HL-60 (cell line): ENCODE measurements around the gene YIF1A.

Experiments
- DNase-seq, 2 experiments: peaks; one replicate each; pipeline ENCODE4 v3.0.0-alpha.2; 2010 to 2020; ENCODE audit warnings: low read depth in 1 of 2, low spot score in 1 of 2
- H3K27ac ChIP-seq: fragments of 250-450 bp; sonication (Bioruptor Pico); replicated peaks from 2 replicates; pipeline ENCODE4 v1.5.1; 2020; ENCODE audit warnings: mild to moderate bottlenecking, moderate library complexity
- H3K27me3 ChIP-seq: fragments of 250-450 bp; sonication (Bioruptor Pico); 2 replicates; pipeline ENCODE4 v1.5.1; 2021; ENCODE audit warnings: mild to moderate bottlenecking, moderate library complexity; ENCODE audit not compliant: insufficient read depth, poor library complexity, severe bottlenecking
- H3K4me3 ChIP-seq: replicated peaks from 2 replicates; pipeline ENCODE4 v1.5.1; 2011; ENCODE audit warnings: mild to moderate bottlenecking, control low read depth, low read length; ENCODE audit not compliant: insufficient read depth
- GABPA ChIP-seq: IDR thresholded peaks from 2 replicates; pipeline ENCODE4 v1.6.1; 2012; ENCODE audit warnings: low read depth
- POLR2AphosphoS5 ChIP-seq: IDR thresholded peaks from 2 replicates; pipeline ENCODE4 v1.6.1; 2012; ENCODE audit warnings: low read depth
- SPI1 ChIP-seq: IDR thresholded peaks from 2 replicates; pipeline ENCODE4 v1.6.1; 2012; ENCODE audit warnings: low read depth, mild to moderate bottlenecking, borderline replicate concordance
- TF ChIP-seq, protein P1 (sequence below): IDR thresholded peaks from 2 replicates; pipeline ENCODE4 v1.6.1; 2012; ENCODE audit warnings: low read depth; ENCODE audit not compliant: insufficient replicate concordance
- TF ChIP-seq, protein P2 (sequence below): IDR thresholded peaks from one replicate; pipeline ENCODE4 v1.5.1; 2011; ENCODE audit warnings: low read length, control low read depth, inconsistent platforms; ENCODE audit not compliant: insufficient read depth

YIF1A gene

DNA sequence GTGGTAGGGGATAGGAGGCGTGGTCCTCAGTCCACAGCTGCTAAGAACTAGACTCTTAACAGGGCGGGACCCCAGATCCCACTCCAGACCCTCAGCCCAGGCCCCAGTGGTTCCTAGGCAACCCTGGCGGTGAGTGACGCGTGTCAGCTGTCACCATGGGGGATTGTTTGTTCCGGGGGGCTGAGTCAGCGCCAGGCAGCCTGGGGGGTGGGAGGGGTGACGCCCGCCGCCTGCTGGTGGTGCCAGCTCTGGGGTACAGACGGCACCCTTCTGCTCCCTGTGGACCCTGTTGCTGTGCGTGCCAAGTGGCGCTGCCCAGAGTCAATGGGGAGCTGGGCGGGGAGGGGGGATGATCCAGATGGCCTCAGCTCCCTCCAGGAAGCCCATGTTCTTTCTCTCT, 8.5 kb downstream of the YIF1A start:
- DNase-seq = no peak
- TF ChIP-seq, protein P1, sequence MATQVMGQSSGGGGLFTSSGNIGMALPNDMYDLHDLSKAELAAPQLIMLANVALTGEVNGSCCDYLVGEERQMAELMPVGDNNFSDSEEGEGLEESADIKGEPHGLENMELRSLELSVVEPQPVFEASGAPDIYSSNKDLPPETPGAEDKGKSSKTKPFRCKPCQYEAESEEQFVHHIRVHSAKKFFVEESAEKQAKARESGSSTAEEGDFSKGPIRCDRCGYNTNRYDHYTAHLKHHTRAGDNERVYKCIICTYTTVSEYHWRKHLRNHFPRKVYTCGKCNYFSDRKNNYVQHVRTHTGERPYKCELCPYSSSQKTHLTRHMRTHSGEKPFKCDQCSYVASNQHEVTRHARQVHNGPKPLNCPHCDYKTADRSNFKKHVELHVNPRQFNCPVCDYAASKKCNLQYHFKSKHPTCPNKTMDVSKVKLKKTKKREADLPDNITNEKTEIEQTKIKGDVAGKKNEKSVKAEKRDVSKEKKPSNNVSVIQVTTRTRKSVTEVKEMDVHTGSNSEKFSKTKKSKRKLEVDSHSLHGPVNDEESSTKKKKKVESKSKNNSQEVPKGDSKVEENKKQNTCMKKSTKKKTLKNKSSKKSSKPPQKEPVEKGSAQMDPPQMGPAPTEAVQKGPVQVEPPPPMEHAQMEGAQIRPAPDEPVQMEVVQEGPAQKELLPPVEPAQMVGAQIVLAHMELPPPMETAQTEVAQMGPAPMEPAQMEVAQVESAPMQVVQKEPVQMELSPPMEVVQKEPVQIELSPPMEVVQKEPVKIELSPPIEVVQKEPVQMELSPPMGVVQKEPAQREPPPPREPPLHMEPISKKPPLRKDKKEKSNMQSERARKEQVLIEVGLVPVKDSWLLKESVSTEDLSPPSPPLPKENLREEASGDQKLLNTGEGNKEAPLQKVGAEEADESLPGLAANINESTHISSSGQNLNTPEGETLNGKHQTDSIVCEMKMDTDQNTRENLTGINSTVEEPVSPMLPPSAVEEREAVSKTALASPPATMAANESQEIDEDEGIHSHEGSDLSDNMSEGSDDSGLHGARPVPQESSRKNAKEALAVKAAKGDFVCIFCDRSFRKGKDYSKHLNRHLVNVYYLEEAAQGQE = no peak
- TF ChIP-seq GABPA (no peak), SPI1 (no peak), POLR2AphosphoS5 (no peak)
- TF ChIP-seq, protein P2, sequence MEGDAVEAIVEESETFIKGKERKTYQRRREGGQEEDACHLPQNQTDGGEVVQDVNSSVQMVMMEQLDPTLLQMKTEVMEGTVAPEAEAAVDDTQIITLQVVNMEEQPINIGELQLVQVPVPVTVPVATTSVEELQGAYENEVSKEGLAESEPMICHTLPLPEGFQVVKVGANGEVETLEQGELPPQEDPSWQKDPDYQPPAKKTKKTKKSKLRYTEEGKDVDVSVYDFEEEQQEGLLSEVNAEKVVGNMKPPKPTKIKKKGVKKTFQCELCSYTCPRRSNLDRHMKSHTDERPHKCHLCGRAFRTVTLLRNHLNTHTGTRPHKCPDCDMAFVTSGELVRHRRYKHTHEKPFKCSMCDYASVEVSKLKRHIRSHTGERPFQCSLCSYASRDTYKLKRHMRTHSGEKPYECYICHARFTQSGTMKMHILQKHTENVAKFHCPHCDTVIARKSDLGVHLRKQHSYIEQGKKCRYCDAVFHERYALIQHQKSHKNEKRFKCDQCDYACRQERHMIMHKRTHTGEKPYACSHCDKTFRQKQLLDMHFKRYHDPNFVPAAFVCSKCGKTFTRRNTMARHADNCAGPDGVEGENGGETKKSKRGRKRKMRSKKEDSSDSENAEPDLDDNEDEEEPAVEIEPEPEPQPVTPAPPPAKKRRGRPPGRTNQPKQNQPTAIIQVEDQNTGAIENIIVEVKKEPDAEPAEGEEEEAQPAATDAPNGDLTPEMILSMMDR = no peak

DNA sequence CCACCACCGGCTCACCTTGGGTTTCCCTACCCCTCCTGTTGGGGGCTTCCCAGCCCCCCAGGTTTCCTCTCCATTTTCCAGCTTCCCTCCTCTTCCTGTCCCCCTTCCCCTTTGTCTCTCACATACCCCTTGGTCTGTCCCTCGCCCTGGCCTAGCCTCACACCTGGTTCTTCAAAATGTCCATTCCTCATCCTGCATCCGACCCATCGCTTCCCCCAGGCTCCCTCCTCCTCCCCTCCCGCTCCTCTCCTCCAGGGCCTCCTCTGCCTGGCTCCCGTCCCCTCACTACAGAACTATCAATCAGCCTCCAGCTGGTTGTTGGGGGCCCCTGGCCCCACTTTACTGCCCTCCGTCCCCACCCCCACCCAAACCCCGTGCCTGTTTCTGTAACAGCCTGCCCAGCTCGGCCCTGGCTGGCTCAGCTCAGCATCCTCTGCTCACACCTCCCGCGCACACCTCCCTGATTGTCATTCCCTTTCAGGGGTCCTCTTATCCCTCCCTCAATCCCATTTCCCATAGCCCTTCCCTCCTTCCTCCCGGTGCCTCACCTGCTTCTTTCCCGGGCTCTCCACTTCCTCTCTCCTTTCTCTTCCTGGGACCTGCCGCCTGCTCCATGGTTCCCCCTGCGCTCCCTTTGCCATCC, 9.7 kb downstream of the YIF1A start:
- Histone ChIP-seq H3K4me3 (no peak overlapping the region), H3K27ac (no peak overlapping the region), H3K27me3 (no peaks in the 10 kb centered on the region)
- TF ChIP-seq SPI1 (no peak), GABPA (no peak), POLR2AphosphoS5 (no peak)
- TF ChIP-seq, protein P1 = no peak
- TF ChIP-seq, protein P2 = no peak
- DNase-seq = no peak

More for the DNA sequence above, 8.5 kb downstream of the YIF1A start:
- H3K4me3 ChIP-seq = no peak overlapping the region
- no peaks in the 10 kb centered on the region for H3K27me3 ChIP-seq
- no peak overlapping the region for H3K27ac ChIP-seq

DNA sequence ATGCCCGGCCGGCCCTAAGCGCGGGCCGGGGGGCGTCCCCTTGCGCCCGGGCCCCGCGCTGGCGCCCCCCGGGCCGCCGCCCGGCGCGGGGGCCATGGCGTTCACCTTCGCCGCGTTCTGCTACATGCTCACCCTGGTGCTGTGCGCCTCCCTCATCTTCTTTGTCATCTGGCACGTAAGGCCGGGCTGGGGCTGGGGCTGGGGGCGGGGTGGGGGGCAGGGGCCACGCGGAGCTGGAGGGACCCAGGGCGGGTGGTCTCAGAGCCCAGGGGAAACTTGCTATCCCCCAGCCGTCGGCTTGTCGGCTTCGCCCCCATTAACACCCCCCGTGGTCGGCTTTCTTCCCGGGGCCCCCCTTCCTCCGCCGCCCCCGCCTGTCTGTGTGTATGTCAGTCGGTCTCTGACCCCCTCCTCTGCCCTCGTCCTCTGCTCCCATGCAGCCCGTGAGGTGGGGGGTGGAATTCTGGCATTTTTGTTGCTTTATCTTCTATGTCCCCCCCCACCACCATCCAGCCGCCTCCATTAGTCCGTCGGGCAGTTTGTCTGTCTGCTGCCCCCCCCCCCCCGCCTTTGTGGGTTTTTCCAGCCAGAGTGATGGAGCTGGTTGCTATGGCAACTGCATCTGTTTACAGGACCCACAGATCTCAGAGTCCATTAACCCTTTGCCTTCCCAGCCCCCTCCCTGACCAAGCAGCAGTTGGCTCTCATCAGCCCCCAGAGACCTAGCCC, 10.4 kb downstream of the YIF1A start:
- no peak for DNase-seq
- no peaks in the 10 kb centered on the region for H3K27me3 ChIP-seq
- no peak overlapping the region for H3K4me3 ChIP-seq
- H3K27ac ChIP-seq = no peak overlapping the region
- TF ChIP-seq GABPA (no peak), SPI1 (no peak), POLR2AphosphoS5 (no peak)
- TF ChIP-seq, protein P2 = no peak
- TF ChIP-seq, protein P1 = no peak
